ENCODE data around the gene ST3GAL3. TPM values are rescaled to one million over a fixed set of nuclear protein-coding genes. Genes with fewer than 3 reads are reported as not detected.

The ST3GAL3 gene
- total and polyA plus RNA-seq, 10 of the 15 experiments (the other 5 are each of a cell fraction or from before 2014, with no cell fraction given), result 1.2 to 19.3 (median 11.0) TPM

DNA sequence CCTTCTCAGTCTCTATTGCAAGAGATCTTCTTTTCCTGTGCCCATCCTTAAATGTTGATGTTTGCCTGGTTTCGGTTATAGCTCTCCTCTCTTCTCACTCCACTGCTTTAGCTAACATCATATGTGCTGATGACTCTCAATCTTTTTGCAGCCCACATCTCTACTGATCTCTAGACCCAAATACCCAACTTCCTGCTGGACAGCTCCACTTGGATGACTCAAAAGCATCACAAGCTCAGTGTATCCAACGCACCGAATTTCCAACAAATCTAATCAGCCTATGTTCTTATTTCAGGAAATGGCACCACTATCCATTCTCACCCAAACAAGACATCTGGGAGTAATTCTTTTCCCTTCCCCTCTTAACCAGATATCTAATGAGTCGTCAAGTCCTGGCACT lies 147.1 kb downstream of the ST3GAL3 start:
- H3K27me3 ChIP-seq (replicated peaks in 1 of 2; ENCODE audit: control insufficient read depth in 2 of 2, insufficient read depth in 2 of 2, low read length in 1 of 2), result no peaks in the 10 kb centered on the region
- 97% methylated on average over 4 of the region's 4 CpGs for WGBS (ENCODE audit: insufficient coverage, insufficient replicate concordance, low lambda C conversion rate, missing lambda C conversion rate)
- FAIRE-seq (no peak), ATAC-seq (no peak), DNase-seq (ENCODE audit: low read depth, low spot score) (no peak)
- H3K4me2 ChIP-seq (ENCODE audit: control insufficient read depth, insufficient read depth), result no peak overlapping the region
- no TSS peak for BruUV-seq (replicated peaks)
- SMC1A ChIA-PET (ENCODE audit: uncharacterized antibody, unreplicated experiment), result interaction anchor here (1.1 to 2.8 kb wide), 6 partner anchors 10 to 91 kb away, joined by 3 to 19 read pairs (median 8); no protein-coding TSS in a partner anchor
- H3K4me1 ChIP-seq (ENCODE audit: control insufficient read depth, insufficient read depth, low read length), result peaks cover 13% of the 10 kb centered on the region
- no peaks in the 10 kb centered on the region for H4K20me1 ChIP-seq (ENCODE audit: control insufficient read depth, insufficient read depth)
- no peaks in the 10 kb centered on the region for H3K79me2 ChIP-seq (ENCODE audit: control insufficient read depth, insufficient read depth, low read length)
- H2AFZ ChIP-seq (ENCODE audit: control insufficient read depth, low read depth, low read length), result no peak overlapping the region
- no peak overlapping the region for H3K9ac ChIP-seq (ENCODE audit: control insufficient read depth, insufficient read depth, low read length)
- no peak overlapping the region for H3K4me3 ChIP-seq
- RAD21 ChIA-PET (ENCODE audit: unreplicated experiment), result interaction anchor here (1.7 kb wide), 1 partner anchor 16 kb away, joined by 7 read pairs; no protein-coding TSS in a partner anchor
- TF ChIP-seq STAT3 (IDR thresholded peaks at IDR 0.05; ENCODE audit: low read depth, low read length) (no peak), BACH1 (IDR thresholded peaks at IDR 0.05; ENCODE audit: borderline replicate concordance) (no peak)
- TF ChIP-seq, protein P1, sequence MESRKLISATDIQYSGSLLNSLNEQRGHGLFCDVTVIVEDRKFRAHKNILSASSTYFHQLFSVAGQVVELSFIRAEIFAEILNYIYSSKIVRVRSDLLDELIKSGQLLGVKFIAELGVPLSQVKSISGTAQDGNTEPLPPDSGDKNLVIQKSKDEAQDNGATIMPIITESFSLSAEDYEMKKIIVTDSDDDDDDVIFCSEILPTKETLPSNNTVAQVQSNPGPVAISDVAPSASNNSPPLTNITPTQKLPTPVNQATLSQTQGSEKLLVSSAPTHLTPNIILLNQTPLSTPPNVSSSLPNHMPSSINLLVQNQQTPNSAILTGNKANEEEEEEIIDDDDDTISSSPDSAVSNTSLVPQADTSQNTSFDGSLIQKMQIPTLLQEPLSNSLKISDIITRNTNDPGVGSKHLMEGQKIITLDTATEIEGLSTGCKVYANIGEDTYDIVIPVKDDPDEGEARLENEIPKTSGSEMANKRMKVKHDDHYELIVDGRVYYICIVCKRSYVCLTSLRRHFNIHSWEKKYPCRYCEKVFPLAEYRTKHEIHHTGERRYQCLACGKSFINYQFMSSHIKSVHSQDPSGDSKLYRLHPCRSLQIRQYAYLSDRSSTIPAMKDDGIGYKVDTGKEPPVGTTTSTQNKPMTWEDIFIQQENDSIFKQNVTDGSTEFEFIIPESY (IDR thresholded peaks at IDR 0.05), result no peak
- no peaks in the 10 kb centered on the region for H3K9me3 ChIP-seq (replicated peaks; ENCODE audit: control insufficient read depth, insufficient read depth, low read length)
- H3K27ac ChIP-seq (ENCODE audit: control insufficient read depth, insufficient read depth), result no peak overlapping the region
- POLR2A ChIA-PET, result no interaction called here
- CTCF ChIA-PET, result interaction anchor here (0.8 to 2.7 kb wide), 3 partner anchors 80 to 408 kb away, joined by 4 to 29 read pairs (median 16); partner anchors contain the start of gene ARTN
- peaks cover 0 to under 1% of the 10 kb centered on the region in 2 experiments; a peak in 1 of 4 replicates for H3K36me3 ChIP-seq (ENCODE audit: control insufficient read depth in 2 of 2, insufficient read depth in 2 of 2, low read length in 1 of 2)
- intact Hi-C loops (cut with micrococcal nuclease; ENCODE audit: unreplicated experiment), result no loop called here
- in situ Hi-C loops (cut with MboI), result no loop called here

DNA sequence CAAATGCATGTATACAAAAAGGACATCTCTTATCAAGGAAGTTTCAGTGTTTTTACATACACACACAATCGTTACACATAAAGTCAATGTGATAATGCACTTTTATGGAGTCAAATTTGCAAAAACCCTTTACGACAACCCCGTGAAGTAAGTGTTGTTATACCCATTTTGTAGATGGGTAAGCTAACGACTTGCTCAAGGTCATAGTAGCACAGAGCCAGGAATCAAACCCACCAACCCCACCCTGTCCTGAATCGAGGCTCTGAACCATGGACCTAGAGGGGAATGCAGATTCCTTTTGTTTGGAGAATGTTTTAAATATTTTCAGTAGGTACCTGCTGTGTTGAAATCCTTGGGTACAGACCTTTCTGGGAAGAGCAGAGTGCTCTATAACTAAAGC lies 148.9 kb downstream of the ST3GAL3 start:
- Histone ChIP-seq H3K79me2 (ENCODE audit: control insufficient read depth, insufficient read depth, low read length) (no peaks in the 10 kb centered on the region), H3K4me2 (ENCODE audit: control insufficient read depth, insufficient read depth) (no peak overlapping the region), H4K20me1 (ENCODE audit: control insufficient read depth, insufficient read depth) (no peaks in the 10 kb centered on the region), H2AFZ (ENCODE audit: control insufficient read depth, low read depth, low read length) (no peak overlapping the region), H3K9me3 (replicated peaks; ENCODE audit: control insufficient read depth, insufficient read depth, low read length) (no peaks in the 10 kb centered on the region), H3K36me3 (ENCODE audit: control insufficient read depth in 2 of 2, insufficient read depth in 2 of 2, low read length in 1 of 2) (peaks cover 0 to 1% of the 10 kb centered on the region in 2 experiments; a peak in 1 of 4 replicates), H3K9ac (ENCODE audit: control insufficient read depth, insufficient read depth, low read length) (no peak overlapping the region), H3K27ac (ENCODE audit: control insufficient read depth, insufficient read depth) (no peak overlapping the region), H3K4me3 (no peak overlapping the region), H3K27me3 (replicated peaks in 1 of 2; ENCODE audit: control insufficient read depth in 2 of 2, insufficient read depth in 2 of 2, low read length in 1 of 2) (no peaks in the 10 kb centered on the region), H3K4me1 (ENCODE audit: control insufficient read depth, insufficient read depth, low read length) (peaks cover 13% of the 10 kb centered on the region)
- in situ Hi-C loops (cut with MboI) (no loop called here), intact Hi-C loops (cut with micrococcal nuclease; ENCODE audit: unreplicated experiment) (no loop called here)
- WGBS (ENCODE audit: insufficient coverage, insufficient replicate concordance, low lambda C conversion rate, missing lambda C conversion rate), result 84% methylated on average over 5 of the region's 5 CpGs
- SMC1A ChIA-PET (ENCODE audit: uncharacterized antibody, unreplicated experiment), result interaction anchor here (0.6 to 1.0 kb wide), 4 partner anchors 12 to 79 kb away, joined by 3 to 4 read pairs (median 4); no protein-coding TSS in a partner anchor
- TF ChIP-seq MYB (IDR thresholded peaks at IDR 0.05; ENCODE audit: borderline replicate concordance, low read depth, low read length) (no peak), MTA2 (IDR thresholded peaks at IDR 0.05; ENCODE audit: low read depth) (no peak), EED (IDR thresholded peaks at IDR 0.05; ENCODE audit: low read depth) (no peak), ZNF207 (IDR thresholded peaks at IDR 0.05; ENCODE audit: borderline replicate concordance) (no peak), NFYB (IDR thresholded peaks at IDR 0.05; ENCODE audit: insufficient read depth, low read depth, low read length) (no peak)
- BruUV-seq (replicated peaks), result no TSS peak
- RAD21 ChIA-PET (ENCODE audit: unreplicated experiment), result interaction anchor here (1.2 kb wide), 1 partner anchor 93 kb away, joined by 3 read pairs; no protein-coding TSS in a partner anchor
- CTCF ChIA-PET, result interaction anchor here (0.6 to 1.8 kb wide), 3 partner anchors 79 to 137 kb away, joined by 3 to 6 read pairs (median 4); no protein-coding TSS in a partner anchor
- ATAC-seq, result no peak
- DNase-seq (ENCODE audit: low read depth, low spot score), result no peak
- POLR2A ChIA-PET, result interaction anchor here (0.7 kb wide), 1 partner anchor 97 kb away, joined by 3 read pairs; no protein-coding TSS in a partner anchor
- no peak for FAIRE-seq

Data from GM12878 (cell line).